Activated effector memory CD4-positive, alpha-beta T cell treated with Interleukin-2 at 50 U/mL for 16 hours (primary cell): ENCODE results near the gene DIAPH1.
"Not testable (repeated sequence)": the region's sequence is repeated elsewhere in the genome, so short reads cannot be mapped to it uniquely, and the experiment has no call there.

ENCODE experiments used
- DNase-seq: peaks from one replicate; pipeline ENCODE4 v3.0.0-alpha.2; 2020

The DIAPH1 gene

DNA sequence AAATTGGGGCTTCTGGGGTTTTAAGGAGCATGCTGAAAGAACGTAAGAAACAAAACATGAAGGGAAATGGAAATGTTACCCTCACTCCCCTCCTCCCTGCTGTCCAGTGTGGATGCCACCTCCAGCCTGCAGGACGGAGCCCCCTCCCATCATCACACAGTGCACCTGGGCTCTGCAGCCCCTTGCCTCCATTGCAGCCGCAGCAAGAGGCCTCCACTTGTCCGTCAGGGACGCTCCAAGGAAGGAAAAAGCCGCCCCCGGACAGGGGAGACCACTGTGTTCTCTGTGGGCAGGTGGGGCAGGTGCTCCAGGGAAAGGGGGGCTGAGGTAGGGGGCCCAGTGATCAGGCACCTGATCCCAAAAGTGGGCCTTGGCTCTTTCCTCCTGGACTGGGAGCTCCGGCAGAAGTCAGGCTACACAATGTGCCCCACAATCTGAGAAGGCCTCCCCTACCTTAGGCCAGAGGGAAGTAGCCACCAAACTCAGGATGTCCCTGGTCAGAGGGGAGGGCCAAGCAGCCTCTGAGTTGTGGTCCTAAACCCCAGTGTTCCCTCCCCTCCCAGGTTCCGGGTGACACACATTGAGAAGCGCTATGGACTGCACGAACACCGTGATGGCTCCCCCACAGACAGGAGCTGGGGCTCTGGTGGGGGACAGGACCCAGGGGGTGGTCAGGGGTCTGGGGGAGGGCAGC lies 20.7 kb upstream of the DIAPH1 start:
- DNase-seq, result no peak

DNA sequence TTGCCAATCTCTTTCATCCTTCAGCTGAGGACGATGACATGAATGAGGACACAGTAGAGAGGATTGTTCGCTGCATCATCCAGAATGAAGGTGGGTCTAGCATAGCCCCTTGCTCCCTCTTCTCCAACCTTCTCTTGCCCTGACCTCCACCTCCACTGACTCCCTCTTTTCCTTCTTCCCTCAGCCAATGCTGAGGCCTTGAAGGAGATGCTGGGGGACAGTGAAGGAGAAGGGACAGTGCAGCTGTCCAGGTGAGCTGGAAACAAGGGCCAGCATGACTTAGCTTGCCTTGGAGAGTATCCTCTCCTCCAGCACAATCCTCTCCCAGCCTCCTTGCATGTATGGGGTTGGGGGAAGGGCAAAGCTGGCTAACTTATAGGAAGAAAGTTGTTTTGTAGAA lies 20.0 kb upstream of the DIAPH1 start:
- no peak for DNase-seq

DNA sequence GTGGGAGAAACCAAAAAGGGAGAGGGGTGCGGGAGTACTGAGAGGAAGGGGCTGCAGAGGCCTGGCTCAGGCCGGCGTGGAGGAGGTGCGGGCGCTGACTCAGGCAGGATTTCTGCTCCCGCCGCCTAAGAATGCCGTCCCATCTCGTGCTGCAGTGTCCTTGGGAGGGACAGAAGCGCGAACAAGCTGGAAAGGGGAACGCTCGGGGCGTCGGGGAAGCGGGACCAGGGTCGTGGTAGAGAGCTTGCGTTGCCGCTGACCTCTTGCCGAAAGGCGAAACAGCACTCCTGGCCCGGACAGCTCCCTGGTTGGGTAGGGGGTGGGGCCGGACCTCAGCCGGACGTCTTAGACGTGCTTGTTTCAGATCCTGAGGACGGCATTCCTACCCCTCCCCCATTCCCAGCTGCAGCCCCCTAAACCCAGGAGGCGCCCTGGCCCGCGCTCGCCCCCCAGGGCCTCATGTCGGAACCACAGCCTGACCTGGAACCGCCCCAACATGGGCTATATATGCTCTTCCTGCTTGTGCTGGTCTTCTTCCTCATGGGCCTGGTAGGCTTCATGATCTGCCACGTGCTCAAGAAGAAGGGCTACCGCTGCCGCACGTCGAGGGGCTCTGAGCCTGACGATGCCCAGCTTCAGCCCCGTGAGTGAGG lies 19.1 kb upstream of the DIAPH1 start:
- DNase-seq, result peak; percentile 45

DNA sequence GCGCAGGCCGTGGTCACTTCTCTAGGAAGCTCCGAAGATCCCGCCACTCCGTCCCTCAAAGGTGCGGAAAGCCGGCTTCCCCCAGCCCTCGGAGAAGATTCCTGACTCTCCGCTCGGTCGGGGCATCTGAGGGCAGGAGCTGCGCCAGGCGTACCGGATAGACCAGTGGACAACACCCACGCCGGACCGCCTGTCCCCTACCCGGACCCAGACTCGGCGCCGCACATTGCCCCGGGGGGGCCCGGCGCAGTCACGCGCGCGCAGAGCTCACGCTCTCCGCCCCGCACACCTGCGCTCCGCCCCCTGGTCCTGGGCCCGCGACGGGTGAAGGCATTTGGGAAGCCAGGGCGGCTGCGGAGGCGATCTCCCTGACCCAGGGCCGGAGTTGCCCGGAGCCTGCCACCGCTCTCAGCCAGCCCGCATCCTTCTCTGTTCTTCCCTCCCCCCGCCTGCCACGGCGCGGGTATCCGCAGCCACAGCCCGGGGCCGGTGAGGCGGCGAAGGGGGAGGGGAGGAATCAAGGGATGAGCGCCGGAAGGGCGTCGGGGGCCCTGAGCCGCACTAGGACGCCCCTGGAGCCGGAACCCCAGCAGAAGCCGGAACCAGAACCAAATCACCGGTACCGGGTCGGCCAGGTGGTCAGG lies 18.4 kb upstream of the DIAPH1 start:
- DNase-seq, result peak; percentile 48

DNA sequence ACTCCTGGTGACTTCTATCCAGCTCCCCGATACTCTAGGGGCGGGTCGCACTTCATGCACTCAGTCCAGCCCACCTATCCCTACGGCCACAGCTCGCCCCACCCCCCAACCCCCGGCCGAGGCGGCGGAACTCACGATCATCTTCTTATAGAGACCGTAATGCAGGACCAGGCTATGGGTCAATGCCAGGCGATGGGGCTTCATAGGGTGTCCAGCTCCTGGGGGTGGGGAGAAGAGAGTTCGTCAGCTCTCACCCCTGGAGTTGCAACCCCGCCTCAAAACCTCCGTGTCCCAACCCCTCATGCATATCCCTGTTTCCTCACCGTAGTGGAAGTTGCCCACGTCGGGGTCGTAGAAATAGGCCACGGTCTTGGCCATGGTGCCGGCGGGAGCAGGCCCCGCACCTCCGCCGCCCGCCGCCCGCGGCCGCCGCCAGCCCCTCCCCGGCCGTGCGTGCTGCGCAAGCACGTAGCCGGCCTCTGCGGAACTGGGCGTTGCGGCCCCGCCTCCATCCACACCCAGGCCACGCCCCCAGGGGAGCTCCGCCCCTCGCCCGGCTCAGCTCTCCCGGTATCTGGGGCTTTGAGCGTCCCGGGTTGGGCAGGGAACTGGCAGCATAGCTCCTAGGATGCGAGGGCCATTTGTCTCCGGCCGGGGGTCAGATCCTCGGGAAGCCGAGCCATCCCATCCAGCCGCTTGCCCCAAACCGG lies 17.8 kb upstream of the DIAPH1 start, which contains the start of the genes HDAC3 and RELL2:
TSS of gene HDAC3 (minus strand) at position 437 of the 710 bp plus-strand sequence. CDS start at position 378, 59 bp downstream.
TSS of gene RELL2 (plus strand) at position 585 of the 710 bp plus-strand sequence. CDS start 1,229 bp downstream, outside the sequence.
- peak; percentile 93 for DNase-seq

DNA sequence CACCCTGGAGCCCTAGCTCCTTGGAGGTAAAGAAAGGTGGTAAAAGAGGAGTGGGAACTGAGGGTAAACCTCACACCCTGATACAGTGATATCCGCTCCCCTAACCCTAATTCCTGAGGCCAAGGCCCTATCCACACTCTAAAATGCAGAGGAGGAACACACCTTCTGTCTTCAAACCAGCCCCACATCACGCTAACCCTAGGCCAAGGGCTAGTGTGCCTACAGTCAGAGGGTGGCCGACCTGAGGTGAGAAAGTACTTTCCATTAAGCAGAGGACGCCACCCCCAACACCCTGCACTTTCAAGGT lies 17.3 kb upstream of the DIAPH1 start:
- DNase-seq, result no peak

DNA sequence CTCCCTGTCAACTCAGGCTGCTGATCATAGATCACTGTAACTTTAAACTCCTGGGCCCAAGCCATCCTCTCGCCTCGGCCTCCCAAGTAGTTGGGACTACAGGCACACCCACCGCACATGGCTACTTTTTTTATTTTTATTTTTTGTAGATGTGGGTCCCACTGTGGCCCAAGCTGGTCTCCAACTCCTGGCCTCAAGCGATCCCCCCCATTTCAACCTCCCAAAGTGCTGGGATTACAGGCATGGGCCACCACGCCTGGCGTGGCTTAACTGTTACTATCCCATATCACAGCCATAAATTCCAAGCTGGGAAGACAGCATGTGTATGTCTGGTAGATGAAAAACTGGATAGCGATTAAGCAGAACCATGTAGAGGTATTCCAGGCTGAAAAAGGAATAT lies 16.8 kb upstream of the DIAPH1 start:
- DNase-seq, result no peak

DNA sequence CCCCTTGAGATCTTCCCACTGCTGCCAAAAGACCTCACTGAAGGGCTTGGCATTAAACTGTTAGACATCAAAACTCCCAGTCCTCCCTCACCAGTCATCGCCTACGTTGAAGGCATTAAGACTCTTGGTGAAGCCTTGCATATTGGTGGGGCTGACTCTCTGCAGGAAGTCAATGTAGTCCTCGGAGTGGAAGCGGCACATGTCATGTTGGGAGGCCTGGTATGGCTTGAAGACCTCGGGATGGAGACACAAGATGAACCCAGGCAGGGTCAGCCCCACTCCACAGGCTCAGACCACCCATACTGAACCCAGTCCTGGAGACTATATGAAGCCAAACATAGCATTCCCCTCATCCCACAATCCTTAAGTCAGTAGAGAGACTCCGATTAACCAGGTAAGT lies 15.9 kb upstream of the DIAPH1 start:
- DNase-seq, result no peak

DNA sequence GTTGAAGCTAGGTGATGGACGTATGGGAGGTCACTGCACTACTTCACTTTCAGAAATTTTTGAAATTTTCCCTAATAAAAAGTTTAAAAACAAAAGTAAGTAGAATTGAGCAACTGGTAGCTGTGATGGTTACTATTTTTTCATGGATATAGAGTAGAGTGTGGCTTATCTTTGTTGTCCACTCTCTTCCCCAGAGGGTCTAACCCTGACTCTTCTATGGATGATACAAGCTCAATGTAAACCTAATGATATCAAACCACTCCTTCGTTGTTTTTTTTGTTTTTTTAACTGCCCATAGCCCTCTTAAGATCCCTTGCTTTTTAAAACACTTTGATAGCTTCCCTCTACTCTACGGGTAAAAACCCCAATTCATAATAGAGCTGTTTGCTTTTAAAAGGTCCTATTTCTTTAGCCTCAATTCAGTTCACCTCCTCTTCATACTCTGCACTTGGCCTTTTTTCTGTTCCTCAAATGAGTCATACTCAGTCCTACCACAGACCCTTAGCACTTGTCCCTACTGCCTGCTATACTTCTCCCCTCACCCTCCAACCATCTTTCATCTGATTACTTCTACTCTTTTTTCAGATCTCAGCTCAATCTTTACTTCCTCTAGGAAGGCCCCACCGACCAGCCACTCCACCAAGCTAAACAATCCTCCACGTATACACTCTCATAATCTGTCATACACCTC lies 15.2 kb upstream of the DIAPH1 start:
- no peak for DNase-seq

DNA sequence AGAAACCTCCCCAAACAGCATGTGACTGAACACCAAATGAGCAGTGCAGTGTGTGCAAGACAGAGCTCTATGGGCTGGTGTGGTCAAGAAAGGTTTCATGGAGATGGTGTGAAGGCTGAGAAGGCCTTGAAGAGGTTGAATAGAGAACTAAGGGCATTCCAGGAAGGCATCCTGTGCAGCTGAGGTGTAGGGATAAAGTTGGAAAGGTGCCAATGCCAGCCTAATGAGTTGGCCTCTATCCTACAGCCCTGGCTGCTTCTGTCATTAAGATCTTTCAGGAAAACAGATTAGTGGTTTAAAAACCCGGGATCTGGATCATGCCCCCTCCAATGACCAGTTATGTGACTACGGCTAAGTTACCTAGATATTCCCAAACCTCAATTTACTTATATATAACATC lies 13.8 kb upstream of the DIAPH1 start:
- no peak for DNase-seq

DNA sequence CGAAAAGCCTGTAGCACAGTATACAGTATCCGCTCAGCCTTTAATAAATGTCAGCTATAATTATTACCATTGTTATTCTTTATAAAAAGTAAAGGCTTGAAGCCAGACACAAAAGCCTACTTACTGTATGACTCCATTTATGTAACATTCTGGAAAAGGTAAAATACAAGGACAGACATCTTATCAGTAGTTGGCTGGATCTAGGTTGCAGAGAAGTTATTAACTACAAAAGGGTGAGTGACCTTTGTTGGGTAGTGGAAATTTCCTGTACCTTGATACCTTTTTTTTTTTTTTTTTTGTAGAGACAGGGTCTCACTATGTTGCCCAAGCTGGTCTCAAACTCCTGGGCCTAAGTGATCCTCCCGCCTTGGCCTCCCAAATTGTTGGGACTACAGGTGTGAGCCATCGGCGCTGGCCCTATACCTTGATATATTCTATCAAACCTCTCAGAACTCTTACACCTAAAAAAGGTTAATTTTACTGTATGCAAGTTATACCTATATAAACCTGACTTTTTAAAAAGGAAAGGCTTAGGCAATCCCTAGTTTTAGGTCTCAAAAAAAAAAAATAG lies 11.9 kb upstream of the DIAPH1 start:
- no peak for DNase-seq

DNA sequence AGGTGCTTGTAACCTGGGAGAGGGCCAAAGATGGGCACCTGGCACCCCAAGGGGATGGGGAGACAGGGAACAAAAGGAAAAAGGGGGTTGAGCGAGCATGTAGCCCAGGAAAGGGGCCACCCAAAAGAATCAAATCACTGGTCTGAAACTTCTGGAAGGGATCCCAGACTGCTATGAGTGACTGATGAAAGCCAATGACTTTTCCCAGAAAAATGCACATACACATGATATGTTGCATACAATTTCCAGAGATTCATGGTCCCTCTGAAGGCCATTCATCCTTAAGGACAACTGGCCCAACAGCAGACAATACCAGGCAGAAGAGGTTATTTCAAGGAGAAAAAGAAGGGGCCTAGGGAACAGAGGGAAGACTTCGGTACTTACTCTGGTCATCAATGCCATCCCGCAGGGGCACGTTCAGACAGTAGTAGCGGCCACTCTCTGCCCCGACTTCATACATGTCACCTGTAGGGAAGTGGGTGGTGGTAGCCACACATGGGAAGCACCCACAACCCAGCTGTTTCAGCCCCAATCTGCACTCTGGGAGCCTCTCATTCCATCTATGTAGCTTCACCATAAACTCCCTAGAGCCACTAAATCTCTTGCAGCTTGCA lies 9.5 kb upstream of the DIAPH1 start:
- DNase-seq, result no peak

DNA sequence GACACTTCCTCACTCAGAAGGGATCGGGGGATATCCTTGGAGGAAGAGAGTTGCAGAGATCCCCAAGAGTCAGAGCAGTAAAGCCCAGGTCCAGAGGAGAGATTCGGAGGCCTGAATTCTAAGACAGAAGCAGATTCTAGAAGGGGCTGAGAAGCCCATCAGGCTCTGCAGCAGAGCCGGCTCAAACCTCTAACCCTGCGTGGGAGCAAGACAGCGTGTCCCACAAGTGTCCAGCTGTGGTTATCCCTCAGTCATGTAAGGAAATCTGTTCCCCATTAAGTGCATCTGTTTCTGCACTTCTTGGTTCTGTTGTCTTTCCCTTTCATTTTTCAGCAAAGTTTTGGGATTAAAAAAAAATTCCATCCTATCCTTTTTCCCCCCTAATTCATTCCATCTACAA lies 4.8 kb upstream of the DIAPH1 start:
- DNase-seq, result no peak

DNA sequence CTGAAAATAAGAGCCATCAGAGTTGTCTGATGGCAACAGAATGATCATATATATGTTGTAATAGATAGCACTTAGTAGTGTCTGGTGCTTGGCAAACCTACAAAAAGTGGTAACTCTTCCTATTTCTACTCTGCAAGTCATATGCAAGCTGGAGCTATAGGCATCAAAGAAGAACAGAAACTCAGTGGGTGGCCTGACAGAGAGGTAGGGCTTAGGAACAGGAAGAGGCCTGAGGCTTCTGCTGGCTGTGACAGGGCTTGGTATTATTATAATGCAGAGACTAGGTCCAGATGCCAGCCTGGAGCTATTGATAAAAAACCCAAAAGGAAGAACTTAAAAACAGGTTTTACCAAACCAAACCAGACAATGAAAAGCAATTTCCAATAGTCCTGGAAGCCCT lies 4.4 kb upstream of the DIAPH1 start:
- DNase-seq, result no peak

DNA sequence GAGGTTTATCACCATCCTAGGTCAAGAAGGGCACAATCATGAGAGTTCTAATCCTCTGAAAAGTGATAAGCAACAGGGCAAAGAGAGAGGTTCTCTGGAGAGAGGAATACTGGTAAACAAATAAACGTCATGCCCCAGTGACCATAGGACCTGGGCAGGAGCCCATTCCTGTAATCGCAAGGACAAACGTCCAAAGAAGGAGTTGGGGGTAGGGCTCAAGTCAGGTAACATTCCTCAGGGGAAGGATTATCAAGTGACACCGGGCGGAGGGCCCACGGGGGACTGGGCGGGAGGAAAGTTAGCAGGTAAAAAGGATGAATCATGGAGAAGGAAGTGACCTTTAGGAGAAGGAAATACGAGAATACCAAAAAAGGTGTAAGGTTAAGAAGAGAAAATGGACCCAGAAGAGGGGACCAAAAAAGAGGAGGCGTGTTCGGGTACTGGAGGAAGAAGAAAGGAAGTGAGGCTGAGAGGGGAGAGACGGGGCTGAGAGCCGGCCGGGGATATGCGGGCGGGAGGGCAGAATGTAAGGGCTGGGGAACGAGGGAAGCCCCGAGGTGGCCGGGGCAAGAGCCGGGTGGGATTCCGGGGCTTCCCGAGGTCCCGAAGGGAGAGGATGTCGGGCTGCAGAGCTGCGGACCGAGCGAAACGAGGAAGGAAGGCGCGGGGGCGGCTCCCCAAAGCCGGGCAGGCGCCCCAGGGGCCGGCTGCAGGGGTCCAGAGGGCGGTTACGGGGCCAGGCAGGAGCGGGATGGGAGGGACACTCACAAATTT lies 583 bp downstream of the DIAPH1 start:
- peak; percentile 34 for DNase-seq

DNA sequence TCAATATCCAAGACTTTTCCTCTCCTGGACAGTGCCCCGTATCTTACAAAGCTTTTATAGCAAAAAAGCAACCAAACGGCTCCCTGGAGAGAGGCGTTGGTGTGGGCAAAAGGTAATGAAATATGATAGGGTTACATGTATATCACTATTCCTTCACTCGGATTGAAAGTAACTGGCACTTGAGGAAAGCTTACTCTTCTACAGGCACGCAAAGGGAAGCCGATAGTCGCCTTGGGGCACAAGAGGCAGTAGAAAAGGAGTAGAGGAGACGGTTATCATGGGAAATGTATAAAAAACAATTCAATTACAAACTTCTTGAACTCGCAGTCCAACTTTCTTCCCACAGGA lies 1.1 kb downstream of the DIAPH1 start:
- DNase-seq, result no peak

DNA sequence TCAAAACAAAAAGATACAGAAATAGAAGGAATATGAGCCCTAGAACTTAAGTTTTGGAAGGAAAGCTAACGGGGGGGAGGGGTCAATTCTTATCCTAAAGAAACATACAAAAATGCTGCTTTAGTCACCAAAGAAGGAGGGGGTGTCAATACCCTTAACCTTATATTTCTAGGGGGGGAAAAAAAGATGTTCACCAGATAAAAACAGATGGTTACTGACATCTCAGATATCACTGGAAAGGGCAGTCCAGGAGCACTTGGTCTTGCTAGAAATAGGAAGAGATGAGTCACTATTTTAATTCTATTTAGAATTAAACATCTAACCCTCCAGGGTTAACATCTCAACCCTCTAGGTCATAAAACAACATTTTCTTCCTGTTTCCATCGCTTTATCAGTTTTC lies 1.7 kb downstream of the DIAPH1 start:
- DNase-seq, result no peak

DNA sequence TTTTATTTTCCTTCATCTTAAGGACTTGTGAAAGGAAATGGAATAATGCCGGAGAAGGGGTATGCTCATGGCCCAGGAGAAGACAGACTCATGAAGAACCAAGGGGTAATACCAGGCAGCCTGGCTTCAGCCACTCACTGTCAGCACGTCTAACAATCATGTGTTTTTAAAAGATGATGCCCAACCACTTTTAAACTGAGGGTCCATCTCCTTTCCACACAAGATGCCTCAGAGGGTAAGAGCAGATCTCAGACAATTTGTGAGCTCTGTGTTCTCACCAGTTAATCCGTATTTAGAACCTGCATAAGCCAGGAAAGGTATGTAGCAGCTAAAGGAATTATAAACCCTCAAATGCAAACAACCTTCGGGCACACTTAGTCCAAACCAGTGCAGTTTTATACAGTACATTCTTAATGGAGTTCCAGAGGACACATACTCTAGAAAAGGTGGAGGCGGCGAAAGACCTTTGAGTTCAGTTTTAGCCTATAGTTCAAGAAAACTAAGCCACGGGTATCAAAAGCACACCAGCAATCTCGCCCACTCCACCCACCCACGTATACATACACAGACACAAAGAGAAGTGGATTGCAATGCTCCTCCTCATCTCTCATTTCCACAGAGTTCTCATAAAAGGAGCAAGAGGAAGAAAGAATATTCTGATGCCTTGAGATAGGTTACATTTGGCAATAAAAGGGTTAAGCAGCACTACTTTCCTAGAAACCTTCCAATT lies 2.6 kb downstream of the DIAPH1 start:
- DNase-seq, result no peak

DNA sequence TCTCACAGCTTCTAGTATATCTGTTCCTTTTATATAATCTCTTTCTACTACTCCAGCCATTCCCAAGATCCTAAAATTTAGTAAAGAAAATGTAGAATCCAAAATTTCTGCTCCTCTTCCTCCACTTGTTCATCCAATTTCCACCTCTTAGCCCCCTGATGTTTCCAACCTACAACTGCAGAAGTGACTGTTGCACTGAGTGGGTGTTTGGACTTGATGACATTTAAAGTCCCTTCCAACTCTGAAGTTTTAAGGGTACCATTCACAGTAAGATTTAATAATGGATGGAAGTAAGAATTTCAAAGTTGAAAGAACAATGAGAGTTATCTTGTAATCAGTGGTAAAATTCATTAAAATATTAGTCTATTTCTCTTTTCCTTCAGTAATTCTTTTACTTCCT lies 5.5 kb downstream of the DIAPH1 start:
- DNase-seq, result no peak

DNA sequence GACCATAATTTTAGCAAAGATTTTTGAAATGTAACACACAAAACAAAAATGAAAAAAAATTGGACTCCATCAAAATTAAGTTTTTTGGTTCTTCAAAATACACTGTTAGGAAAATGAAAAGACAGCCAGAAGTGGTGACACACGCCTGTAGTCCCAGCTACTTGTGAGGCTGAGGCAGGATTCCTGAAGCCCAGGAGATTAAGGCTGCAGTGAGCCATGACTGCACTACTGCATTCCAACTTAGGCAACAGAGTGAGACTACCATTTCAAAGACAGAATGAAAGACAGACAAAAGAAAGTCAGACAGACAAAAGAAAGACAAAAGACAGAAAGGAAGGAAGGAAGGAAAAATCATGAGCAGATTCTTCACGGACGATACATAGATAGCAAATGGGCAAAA lies 7.5 kb downstream of the DIAPH1 start:
- DNase-seq, result no peak

DNA sequence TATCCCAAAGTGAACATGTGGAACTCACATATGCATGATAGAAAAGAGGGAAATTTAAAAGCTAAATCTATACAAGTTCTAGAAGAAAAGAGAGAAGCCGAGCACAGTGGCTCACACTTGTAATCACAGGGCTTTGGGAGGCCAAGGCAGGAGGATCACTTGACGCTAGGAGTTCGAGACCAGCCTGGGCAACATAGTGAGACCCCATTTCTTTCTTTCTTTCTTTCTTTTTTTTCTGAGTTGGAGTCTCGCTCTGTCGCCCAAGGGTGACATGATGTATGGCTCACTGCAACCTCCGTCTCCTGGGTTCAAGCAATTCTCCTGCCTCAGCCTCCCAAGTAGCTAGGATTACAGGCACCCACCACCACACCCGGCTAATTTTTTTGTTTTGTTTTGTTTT lies 8.9 kb downstream of the DIAPH1 start:
- DNase-seq, result not testable (repeated sequence)
